ENCODE data around the gene TEX51. TPM values are rescaled to one million over a fixed set of nuclear protein-coding genes. Genes with fewer than 3 reads are reported as not detected.

TEX51 gene
- polyA plus RNA-seq (2013, experiment 1 of 2; ENCODE audit: insufficient read length) = not detected
- polyA plus RNA-seq (2013, experiment 2 of 2; ENCODE audit: insufficient read length) = not detected

DNA sequence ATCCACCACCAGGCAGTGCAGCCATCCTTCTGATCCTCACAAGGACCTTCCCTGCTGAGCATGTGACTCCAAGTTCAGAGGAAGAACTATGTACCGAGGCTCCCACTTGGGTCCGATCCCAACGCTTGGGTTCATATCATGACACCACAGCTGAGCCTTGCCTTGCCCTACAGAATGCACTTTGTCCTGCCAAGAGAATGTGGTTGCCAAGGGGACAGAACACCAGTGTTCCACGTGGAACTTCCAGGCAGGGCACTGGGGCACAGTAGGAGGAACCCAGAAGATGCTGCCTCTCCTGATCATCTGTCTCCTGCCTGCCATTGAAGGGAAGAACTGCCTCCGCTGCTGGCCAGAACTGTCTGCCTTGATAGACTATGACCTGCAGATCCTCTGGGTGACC lies at the start of gene TEX51:
TEX51 (plus strand) TSS at position 255 of the 400 bp plus-strand sequence; CDS start at position 284, 29 bp downstream.
- no peak for DNase-seq

DNA sequence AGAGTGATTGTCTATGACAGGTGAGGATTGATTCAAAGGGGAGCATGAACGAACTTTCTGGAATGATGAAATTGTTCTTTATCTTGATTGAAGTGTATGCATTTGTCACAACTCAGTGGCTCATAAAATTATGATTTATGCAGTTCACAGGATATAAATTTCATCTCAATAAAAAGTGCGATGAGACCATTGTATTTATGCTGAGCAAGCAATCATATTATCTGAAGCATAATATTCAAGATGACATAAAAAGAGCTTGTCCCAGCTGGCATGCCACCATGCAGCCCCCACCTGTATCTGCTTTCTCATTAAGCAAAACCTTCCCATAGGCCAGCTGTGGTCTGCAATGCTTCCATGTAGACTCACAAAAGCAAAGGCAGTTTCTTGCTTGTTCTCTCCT lies 49.6 kb upstream of the TEX51 start:
- DNase-seq = no peak

DNA sequence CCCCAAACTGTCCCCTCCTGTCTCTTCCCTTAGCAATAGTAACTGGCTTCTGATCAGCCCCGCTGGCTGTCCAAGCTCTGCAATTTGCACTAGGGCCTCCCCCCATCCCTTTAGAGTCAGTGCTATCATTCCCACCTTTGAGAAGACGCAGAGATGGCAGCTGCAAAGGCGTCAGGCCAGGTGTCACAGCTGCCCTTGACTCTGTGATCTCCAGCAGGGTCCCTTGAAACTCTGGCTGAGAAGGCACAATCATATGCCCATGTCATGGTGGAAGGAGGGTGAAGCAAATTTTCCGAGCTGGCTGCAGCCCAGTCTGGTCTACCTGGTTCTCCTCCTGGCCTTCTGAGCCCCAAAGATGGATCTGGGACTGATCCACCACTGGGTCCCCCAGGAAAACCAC lies 49.2 kb upstream of the TEX51 start:
- no peak for DNase-seq

DNA sequence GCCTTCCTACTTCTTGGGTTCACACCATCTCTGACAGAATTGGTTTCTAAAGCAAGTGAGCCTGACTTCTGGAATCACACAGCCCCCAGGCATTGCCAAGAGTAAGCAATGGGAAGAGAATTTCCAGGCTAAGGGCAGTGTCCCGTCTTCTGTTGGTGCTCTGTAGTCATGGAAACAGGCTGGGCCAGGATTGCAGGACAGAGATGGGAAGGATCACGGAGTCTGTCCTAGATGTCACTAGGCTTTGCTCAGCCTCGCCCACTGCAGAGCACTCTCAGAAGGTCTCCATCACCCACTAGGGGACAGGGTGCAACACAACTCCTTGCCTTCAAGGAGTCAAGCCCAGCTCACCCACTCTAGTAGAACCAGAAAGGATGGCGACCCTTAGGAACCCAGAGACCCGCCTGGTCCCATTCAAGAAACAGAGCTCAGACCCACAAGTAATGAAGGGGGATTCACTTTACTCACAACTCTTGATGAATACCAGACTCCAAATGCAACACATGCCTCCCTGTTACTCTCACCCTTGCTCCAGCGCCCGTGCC lies 48.6 kb upstream of the TEX51 start:
- no peak for DNase-seq

DNA sequence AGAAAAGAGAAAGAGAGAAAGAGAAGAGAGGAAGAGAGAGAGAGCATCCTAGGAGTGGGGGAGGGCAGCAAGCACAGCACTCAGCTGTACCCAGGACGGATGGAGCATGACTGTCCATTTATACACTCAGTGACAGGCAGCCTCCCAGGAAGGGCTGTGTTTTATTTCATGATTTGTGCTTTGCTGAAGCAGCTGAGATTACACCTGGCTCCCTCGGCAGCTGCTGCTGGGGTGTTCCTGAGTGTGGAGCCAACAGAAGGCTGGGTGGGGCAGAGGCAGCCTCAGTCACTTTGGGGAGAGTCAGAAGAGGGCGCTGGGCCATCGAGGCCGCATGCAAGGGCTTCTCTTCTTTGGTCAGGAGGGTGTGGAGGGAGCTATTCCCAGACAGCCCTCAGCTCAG lies 47.8 kb upstream of the TEX51 start:
- no peak for DNase-seq

DNA sequence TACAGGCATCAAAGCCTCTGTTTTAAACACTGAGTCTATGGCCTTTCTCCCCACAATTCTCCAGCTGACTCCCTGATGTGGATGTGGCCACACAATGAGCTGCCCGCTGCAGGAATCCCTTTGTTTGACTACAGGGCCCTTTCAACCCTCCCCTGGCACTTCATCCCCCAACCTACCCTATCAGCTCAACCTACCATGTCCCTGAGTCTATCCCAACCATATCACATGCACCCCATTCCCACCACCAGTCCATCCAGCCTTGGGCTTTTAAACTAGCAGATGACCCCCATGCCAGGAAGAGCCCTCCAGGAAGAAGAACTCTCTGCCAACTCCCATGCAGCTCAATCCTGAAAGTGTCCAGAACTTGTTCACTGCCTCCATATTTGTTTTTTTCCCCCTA lies 46.9 kb upstream of the TEX51 start:
- no peak for DNase-seq

DNA sequence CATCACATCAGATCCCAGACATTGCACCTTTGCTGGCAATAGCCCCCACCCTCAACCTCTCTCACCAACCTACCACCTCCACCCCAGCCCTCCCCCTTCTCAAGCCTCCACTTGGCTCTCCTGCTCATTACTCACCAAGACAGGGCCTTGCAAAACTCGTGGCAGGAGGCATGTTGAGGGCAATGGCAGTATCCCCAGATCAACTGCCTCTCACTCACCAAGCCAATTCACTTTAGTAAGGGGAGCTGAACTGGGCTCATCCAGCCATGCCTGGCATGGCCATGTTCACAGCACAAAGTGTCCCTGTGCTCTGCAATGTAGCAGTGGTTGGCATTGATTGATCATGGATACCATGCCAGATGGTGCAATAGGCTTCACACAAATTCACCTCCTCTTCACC lies 46.3 kb upstream of the TEX51 start:
- DNase-seq = no peak

DNA sequence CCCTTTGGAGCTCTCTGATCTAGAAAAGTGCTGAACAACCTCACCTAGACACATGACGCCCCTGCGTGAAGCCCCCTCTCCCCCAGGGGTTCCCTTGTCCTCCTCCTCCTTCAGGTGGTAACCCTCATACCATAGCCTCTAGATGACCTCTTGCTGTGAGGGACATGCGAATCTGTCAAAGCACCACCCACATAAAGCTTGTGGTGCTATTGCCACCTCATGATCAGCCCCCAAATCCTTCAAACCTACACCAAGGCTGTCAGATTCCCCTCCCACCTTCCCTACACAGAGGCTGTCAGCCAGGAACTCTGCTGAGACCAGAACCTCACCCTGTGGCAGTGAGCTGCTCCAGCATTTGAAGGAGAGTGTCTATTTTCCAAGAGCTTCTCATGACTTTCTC lies 43.1 kb upstream of the TEX51 start:
- DNase-seq = no peak

DNA sequence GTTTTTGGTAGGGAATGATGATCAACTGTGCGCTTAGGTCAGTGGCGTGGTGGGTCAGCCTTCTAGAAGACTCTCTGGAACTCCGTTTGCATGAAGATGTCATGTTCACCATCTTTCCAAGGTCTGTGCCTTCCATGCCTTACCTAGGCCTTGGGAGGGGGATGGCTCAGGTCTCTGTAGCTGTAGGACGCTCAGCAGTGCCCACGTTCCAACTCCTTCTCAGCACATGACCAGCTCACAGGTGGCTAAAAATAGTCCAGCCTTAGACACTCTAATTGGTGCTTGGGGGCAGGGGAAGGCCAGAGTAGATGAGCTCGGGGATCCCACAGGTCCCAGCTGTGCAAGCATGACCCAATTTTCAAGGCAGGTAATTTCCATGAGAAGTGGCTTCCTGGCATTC lies 42.3 kb upstream of the TEX51 start:
- no peak for DNase-seq

DNA sequence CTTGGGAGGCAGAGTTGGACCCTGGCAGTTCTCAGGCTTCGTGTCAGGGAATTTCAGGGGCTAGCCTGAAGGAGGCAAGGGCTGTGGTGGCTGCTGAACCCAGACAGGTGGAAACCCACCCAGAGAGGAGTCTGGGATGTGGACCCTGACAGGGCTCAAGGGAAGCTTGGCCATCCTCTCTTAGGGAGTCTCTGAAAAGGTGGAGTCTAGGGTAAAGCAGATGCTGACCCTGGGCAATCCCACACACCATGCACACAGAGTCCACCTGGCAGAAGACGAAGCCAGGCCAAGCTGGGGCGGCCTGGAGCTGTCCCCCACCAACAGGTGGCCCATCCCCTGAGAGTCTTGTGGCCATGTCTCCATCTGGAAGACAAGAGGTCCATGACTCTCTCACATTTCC lies 41.2 kb upstream of the TEX51 start:
- no peak for DNase-seq

DNA sequence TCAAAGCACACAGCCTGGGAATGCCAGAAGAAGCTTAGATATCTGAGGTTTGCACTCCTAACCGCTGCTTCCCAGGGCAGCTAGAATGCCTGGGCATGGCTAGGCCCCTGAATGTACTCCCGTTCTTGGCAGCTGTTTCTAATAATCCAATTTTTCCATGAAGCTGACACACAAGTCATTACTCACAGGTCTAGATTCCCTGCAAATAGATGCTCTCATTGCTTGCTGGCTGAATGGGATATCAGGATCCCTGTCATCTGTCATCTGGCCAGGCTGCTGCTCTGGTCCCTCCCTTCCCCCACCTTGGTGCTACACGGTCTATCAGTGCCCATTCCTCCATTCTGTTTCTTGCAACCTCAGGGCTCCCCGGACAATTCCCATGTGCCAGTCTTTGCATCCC lies 40.7 kb upstream of the TEX51 start:
- DNase-seq = peak; percentile 52

DNA sequence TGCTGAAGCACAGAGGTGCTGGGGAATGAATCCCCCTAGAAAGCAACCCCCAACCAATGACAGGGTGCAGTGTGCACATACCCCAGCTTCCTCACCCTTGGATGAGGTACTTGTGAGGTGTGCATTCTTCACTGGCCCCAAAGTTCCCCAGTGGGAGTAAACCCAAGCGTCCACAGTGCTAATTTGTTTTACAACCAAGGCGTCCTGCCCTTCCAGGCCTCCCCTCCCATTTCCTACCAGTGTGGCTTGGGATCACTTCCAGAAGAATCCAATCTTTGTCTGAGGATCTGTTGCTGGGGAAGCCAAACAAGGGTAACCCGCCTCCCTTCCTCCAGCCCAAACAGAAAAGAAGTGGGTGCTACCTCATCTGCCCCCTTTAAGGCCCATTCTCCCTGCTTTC lies 40.3 kb upstream of the TEX51 start:
- DNase-seq = no peak

DNA sequence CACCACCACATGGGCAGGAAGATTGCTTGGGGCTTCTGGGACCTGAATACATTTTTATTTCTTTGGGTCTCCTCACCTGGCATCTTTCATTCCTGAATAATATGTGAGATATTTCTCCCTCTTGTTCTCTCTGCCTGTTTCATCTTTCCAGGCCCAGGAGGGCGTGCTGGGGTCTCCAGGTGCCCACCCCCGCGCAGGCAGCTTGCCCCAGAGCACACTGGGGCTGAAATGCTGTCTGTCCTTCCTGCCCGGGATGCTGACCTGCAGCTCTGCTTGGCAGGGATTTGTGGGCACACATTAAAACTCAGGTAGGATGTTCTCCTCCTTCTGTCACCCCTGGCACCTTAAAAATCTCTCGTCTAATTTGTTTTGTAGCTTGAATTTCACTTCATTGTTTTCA lies 39.7 kb upstream of the TEX51 start:
- DNase-seq = no peak

DNA sequence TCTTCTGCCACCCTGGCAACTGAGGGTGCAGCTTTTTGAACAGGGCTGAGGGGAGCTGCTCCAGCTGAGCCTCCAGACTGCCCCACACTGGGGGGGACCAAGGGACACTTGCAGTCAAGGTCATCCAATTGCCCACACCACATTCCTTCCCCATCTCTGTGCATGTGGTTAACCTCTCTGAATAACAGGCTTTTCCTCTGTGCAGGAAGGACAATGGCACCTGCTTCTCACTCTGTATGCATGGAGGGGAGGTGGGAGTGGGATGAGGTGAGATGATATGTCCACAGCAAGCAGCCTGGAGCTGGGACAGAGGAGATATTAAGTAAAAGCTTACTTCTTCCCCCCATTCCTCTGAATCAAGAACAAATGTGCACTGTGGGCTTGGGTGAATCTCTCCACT lies 39.1 kb upstream of the TEX51 start:
- no peak for DNase-seq

DNA sequence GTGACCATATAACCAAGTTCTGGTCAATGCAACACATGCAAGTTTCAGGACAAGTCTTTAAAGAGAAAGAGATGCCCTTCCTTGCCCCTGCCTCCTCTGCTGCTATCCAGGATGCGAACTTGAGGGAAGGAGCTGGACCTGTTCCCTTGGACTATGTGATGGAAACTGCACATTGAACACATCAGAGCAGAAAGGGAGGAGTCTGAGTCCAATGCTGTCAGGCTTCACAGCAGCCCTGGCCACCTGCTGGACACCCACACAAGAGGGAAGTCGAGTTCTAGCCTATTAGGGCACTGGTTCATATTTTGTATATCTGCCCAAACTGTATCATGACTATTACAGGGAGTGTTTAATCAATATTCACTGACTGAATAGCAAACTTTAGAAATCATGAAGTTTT lies 38.3 kb upstream of the TEX51 start:
- no peak for DNase-seq

DNA sequence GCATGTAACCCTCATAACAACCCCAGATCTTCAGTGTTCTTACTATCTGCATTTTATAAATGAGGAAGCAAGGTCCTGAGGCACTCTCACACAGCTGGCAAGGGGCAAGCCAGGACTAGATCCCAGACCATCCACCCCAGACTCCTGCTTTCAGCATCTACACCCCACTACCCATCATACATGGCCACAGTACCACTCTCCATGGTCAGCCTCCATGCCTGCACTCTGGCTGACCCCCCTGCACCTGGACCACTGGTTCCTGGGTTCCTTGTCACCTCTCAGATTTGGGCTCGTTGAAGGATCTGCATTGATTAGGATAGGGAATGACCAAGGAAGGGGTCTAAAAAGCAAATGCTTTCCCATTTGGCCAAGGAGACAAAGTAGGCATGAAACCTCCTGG lies 36.0 kb upstream of the TEX51 start:
- no peak for DNase-seq

DNA sequence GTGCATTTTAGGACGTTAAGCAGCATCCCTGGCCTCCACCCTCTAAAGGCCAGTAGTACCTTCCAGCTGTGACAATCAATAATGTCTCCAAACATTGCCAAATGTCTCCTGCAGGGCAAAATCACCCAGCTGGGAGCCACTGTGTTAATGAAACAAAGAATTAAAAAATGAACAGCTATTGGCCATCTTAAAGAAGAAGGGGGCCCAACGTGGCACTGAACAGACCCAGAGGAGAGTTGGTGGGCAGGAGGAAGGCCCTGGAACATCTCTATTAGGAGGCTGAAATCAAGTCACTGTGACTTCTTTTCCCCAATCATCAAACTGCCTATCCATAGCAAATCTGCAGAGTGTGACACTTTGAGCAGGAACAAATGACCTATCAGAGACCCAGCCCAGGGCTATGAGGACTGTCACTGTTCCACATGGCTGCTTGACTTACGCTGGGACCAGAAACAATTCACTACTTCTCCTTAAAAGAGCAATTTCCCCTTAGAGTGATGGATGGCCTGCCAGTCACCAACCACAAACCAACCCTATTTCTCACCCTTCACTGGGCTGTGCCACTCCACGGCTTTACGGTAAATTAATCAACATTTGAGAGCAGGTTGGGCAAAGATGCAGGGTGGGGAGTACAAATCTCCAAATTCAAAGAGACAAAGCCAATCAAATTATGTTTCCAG lies 35.2 kb upstream of the TEX51 start:
- DNase-seq = no peak

DNA sequence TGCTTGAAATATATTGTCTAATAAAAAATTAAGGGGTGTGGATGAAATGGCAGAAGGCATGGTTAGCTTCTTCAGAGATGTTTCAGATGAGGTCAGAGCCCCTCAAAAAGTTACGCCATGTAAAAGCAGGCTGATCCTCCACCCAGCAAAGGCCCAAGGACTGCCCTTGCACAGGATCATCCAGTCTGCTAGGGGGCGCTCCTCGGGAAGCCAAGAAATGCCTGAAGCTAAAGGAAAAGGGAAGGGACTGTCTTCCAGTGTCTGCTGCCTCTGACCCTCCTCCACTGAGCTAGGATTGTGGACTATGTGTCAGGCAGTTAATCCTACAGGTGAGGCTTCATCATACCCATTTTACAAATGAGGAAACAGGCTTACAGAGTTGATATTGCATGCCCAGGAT lies 33.8 kb upstream of the TEX51 start:
- no peak for DNase-seq

DNA sequence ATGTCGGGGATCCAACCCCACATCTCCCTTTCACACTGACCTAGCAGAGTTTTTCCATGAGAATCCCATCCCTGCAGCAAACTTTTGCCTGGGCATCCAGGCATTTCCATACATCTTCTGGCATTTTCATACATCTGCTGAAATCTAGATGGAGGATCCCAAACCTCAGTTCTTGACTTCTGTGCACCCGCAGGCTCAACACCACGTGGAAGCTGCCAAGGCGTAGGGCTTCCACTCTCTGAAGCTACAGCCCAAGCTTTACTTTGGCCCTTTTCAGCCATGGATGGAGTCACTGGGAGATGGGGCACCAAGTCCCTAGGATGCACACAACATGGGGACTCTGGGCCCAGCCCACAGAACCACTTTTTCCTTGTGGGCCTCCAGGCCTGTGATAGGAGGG lies 32.2 kb upstream of the TEX51 start:
- no peak for DNase-seq

DNA sequence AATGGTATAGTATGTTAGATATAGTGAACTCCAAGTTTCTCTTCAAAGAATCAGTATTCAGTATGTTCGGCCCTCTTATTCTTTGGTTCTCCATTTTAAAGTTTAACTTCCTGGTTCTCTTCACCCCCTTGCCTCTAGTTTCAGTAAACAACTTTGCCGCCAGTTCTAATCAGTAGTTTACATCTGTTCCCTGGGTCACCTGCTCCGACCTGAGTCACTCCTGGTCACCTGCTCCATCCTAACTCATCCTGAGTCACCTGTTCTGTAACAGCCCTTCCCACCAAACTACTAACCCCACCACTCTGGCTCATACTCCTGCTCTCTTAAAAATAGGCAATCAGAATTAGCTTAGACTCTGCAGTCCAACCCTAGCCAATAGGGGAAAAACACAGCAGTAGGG lies 23.7 kb upstream of the TEX51 start:
- no peak for DNase-seq

DNA sequence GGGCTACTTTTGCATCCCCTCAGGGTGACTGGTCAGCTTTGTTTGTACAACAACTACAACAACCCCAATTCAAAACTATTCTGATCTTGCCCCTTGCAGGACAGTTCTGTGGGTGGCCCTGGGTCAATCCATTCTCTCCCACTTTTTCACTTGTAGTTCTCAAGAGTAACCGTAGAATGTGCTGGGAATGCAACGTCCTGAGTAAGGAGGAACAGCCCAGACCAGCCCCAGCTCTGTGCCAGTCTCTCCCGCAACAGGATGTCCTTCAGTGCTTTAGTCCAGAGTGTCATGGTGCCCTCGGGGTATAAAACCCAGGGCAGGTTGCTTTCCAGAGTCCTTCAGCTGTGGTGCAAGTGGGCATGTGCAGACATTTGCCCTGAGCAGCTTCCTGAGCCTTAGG lies 22.1 kb upstream of the TEX51 start:
- DNase-seq = no peak

DNA sequence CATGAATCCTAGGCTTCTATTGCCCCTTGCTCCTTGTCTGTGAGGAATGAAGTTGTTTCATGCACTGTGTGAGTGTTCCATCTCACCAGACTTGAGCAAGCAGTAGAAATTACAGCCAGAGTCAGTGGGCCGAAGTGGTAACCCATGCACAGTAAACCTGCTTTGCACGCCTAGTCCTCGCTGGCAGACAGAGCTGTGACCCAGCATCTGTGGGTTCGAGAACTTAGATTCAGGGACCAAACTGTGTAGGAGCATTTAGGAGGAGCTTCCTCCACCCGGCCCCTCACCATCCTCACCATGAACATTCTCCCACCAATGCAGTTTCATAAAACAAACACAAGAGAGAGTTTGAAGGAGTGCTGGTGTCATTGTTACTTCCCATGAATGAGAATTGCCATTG lies 21.6 kb upstream of the TEX51 start:
- DNase-seq = no peak

DNA sequence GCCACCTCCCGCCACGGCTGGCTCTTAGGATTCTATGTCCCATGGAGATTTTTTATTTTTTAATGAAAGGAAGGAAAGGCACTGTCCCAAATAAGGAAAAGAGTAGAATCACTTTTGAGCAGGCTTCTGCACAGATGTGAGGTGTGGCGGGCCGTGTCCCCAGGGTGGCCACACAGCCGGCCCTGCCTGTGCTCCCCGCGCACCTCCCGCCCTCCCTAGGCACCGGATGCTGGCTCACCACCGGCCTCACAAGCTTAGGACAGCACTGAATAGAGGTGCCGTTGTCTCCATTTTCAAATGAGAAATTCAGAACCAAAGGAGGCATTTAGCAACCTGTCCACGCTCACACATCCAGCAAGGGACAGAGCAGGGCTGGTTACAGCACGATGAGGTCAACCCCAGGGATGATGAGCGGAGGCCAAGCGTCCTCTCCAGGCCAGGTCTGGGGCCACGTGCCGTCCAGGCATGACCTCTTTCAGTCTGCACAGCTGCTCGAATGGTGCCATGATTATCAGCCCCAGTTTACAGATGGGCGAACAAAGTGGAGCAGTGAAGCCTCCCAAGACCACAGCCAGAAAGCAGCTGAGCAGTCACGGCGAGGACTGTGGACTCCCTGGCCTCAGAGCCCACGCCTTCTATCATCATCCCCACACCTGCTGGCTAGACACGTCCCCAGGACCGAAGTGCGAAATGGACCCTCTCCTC lies 20.7 kb upstream of the TEX51 start:
- no peak for DNase-seq

DNA sequence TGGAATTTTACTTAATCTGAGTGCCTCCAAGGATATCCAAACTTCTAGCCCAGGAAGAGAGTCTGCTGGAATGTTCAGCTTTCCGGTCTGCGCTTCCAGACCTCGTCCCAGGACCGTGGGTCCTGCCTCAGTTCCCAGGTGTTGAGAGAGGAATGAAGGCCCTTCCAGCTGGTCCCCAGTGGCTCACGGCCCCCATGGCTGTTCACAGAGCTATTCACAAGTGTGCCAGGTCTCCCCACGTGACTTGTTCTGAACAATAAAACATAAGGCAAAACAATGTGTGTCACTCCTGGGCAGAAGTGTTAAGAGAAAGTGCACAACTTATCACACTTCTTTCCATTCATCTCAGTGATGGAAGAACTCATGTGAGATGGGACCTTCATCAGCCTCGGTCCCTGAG lies 20.1 kb upstream of the TEX51 start:
- no peak for DNase-seq
